GM12878 (cell line): Measurements from ENCODE around the gene SMARCAD1. TPM values are rescaled to one million over a fixed set of nuclear protein-coding genes. Genes with fewer than 3 reads are reported as not detected.

ENCODE experiments used
- ATAC-seq: fragments of 200-7000 bp; cut with Tn5 transposase; 3 replicates; pipeline ENCODE4 v1.9.1; 2020; ENCODE audit warnings: mild to moderate bottlenecking, moderate library complexity
- BruUV-seq: library from RNA; stranded (reverse); fragments of 400-500 nt; replicated peaks from 2 replicates; lab custom pipeline; 2021; lab: Mats Ljungman, UMichigan
- CTCF ChIA-PET: fragments of 300-600 bp; sonication (Branson Sonifier 250); formaldehyde crosslinking; extraction: SDS; loops from one replicate; lab custom pipeline; 2021; ENCODE audit warnings: inconsistent platforms; lab: Yijun Ruan, JAX
- POLR2A ChIA-PET: fragments of 350-600 bp; formaldehyde crosslinking; extraction: SDS; loops from one replicate; lab custom pipeline; 2021; ENCODE audit warnings: inconsistent platforms; lab: Charles Lee
- RAD21 ChIA-PET: fragments of 300-600 bp; sonication (Branson Sonifier 250); formaldehyde crosslinking; loops from one replicate; lab custom pipeline; 2023; ENCODE audit warnings: antibody characterized with exemption; ENCODE audit not compliant: unreplicated experiment; lab: Charles Lee
- SMC1A ChIA-PET: fragments of 300-600 bp; sonication (Branson Sonifier 250); formaldehyde crosslinking; loops from one replicate; lab custom pipeline; 2023; ENCODE audit not compliant: unreplicated experiment, uncharacterized antibody; lab: Charles Lee
- DNase-seq: peaks from one replicate; pipeline ENCODE4 v3.0.0-alpha.2; 2011; ENCODE audit warnings: low read depth, low spot score
- FAIRE-seq: peaks from 3 replicates; lab custom pipeline; 2011; peaks lifted over from hg19 to GRCh38; lab: Jason Lieb, UNC
- H2AFZ ChIP-seq: 2 replicates; pipeline ENCODE4 v1.6.0; 2011; ENCODE audit warnings: low read depth, low read length, control low read depth; ENCODE audit not compliant: control insufficient read depth
- H3K27ac ChIP-seq: 2 replicates; pipeline ENCODE4 v1.5.1; 2011; ENCODE audit warnings: control low read depth; ENCODE audit not compliant: control insufficient read depth, insufficient read depth
- H3K27me3 ChIP-seq, 2 experiments: replicated peaks in 1 of 2; 2 replicates each; pipeline versions ENCODE4 v1.6.0 to v1.6.1; 2011; ENCODE audit warnings: low read length in 1 of 2; ENCODE audit not compliant: control insufficient read depth in 2 of 2, insufficient read depth in 2 of 2
- H3K36me3 ChIP-seq, 2 experiments: 2 replicates each; pipeline ENCODE4 v1.5.1; 2011; ENCODE audit warnings: low read length in 1 of 2; ENCODE audit not compliant: control insufficient read depth in 2 of 2, insufficient read depth in 2 of 2
- H3K4me1 ChIP-seq: 2 replicates; pipeline ENCODE4 v1.6.1; 2011; ENCODE audit warnings: mild to moderate bottlenecking, low read length, moderate library complexity, mixed read lengths; ENCODE audit not compliant: control insufficient read depth, insufficient read depth
- H3K4me2 ChIP-seq: 2 replicates; pipeline ENCODE4 v1.6.0; 2011; ENCODE audit warnings: control low read depth; ENCODE audit not compliant: control insufficient read depth, insufficient read depth
- H3K4me3 ChIP-seq: fragments of 200-600 bp; sonication (generic); 2 replicates; pipeline ENCODE4 v1.5.1; 2016
- H3K79me2 ChIP-seq: 2 replicates; pipeline ENCODE4 v1.6.0; 2011; ENCODE audit warnings: low read length; ENCODE audit not compliant: control insufficient read depth, insufficient read depth
- H3K9ac ChIP-seq: 2 replicates; pipeline ENCODE4 v1.8.0; 2011; ENCODE audit warnings: low read length, control low read depth, mixed read lengths; ENCODE audit not compliant: control insufficient read depth, insufficient read depth
- H3K9me3 ChIP-seq: replicated peaks from 3 replicates; pipeline ENCODE4 v1.5.1; 2011; ENCODE audit warnings: mild to moderate bottlenecking, low read length; ENCODE audit not compliant: control insufficient read depth, insufficient read depth
- H4K20me1 ChIP-seq: 2 replicates; pipeline ENCODE4 v1.6.0; 2011; ENCODE audit not compliant: control insufficient read depth, insufficient read depth
- CBFB ChIP-seq: IDR thresholded peaks from 2 replicates; pipeline ENCODE4 v1.6.1; 2016; ENCODE audit warnings: antibody characterized with exemption, low read depth
- CHD1 ChIP-seq: IDR thresholded peaks from 2 replicates; pipeline ENCODE4 v1.6.1; 2012; ENCODE audit warnings: low read depth, low read length, improper control_type of control experiment
- CREM ChIP-seq: IDR thresholded peaks from 2 replicates; pipeline ENCODE4 v1.6.1; 2014; ENCODE audit warnings: antibody characterized with exemption, low read depth
- E2F4 ChIP-seq: IDR thresholded peaks from 2 replicates; pipeline ENCODE4 v1.6.1; 2012; ENCODE audit warnings: low read depth, low read length, improper control_type of control experiment
- EED ChIP-seq: sonication (generic); IDR thresholded peaks from 2 replicates; pipeline ENCODE4 v1.6.1; 2016; ENCODE audit warnings: antibody characterized with exemption, low read depth
- MXI1 ChIP-seq: fragments of 150-350 bp; IDR thresholded peaks from 2 replicates; pipeline ENCODE4 v1.6.1; 2011; ENCODE audit warnings: low read depth, mild to moderate bottlenecking, inconsistent platforms, low read length, improper control_type of control experiment
- PAX5 ChIP-seq: IDR thresholded peaks from 2 replicates; pipeline ENCODE4 v1.6.1; 2011; ENCODE audit warnings: low read depth, low read length, borderline replicate concordance
- PBX3 ChIP-seq: IDR thresholded peaks from 2 replicates; pipeline ENCODE4 v1.6.1; 2011; ENCODE audit warnings: mild to moderate bottlenecking, low read depth, low read length, moderate library complexity; ENCODE audit not compliant: insufficient replicate concordance
- TCF3 ChIP-seq: IDR thresholded peaks from 2 replicates; pipeline ENCODE4 v1.6.1; 2012; ENCODE audit warnings: low read depth, mild to moderate bottlenecking, low read length, borderline replicate concordance; ENCODE audit not compliant: insufficient read depth
- ZBED1 ChIP-seq: IDR thresholded peaks from 2 replicates; pipeline ENCODE4 v1.6.1; 2016; ENCODE audit warnings: borderline replicate concordance
- ZBTB11 ChIP-seq: fragments of 450-650 bp; formaldehyde crosslinking; IDR thresholded peaks from 2 replicates; pipeline ENCODE4 v1.5.0; 2022; ENCODE audit warnings: mild to moderate bottlenecking, missing genetic modification characterization
- ZNF687 ChIP-seq: fragments of 450-650 bp; IDR thresholded peaks from 2 replicates; pipeline ENCODE4 v1.6.1; 2017; ENCODE audit warnings: mild to moderate bottlenecking, moderate library complexity
- ZSCAN29 ChIP-seq: fragments of 450-650 bp; IDR thresholded peaks from 2 replicates; pipeline ENCODE4 v1.6.1; 2017; ENCODE audit warnings: mild to moderate bottlenecking, moderate library complexity
- WGBS: methylation state at CpG from one replicate; pipeline ENCODE4 v1.1.6; 2016; ENCODE audit warnings: low lambda C conversion rate; ENCODE audit not compliant: insufficient replicate concordance, insufficient coverage; ENCODE audit errors: missing lambda C conversion rate; 5-methylcytosine and 5-hydroxymethylcytosine counted together
- in situ Hi-C: fragments of 300-500 bp; cut with MboI; formaldehyde crosslinking; loops from 9 replicates; pipeline ENCODE4 v1.14.3; 2018; ENCODE audit warnings: mixed read lengths
- intact Hi-C: fragments of 100-400 bp; cut with micrococcal nuclease; formaldehyde crosslinking; loops from one replicate; pipeline ENCODE4 v1.14.2; 2022; ENCODE audit not compliant: unreplicated experiment
- polyA plus RNA-seq, 11 experiments: library from polyadenylated mRNA; depleted of rRNA in 4 of 11; unstranded in 6 of 11; stranded (reverse) in 5 of 11; fragments of >200 nt; fragmentation: Nextera tagmentation in 4 of 11; fragmentation: Illumina TruSeq in 1 of 11; extraction: Ambion mirVana in 4 of 11; extraction: Trizol in 1 of 11; gene quantifications; 1 replicate in 1 of 11; 2 replicates in 10 of 11; pipeline versions ENCODE4 v1.2.1 to v1.2.3, GENCODE V29; 2011 to 2016; ENCODE audit warnings: inconsistent platforms in 2 of 11, missing spikeins in 2 of 11, low read depth in 1 of 11
- total RNA-seq, 4 experiments: library from RNA; depleted of rRNA in 3 of 4; stranded (reverse); fragments of >200 nt in 3 of 4; fragmentation: Illumina TruSeq in 1 of 4; extraction: Trizol in 1 of 4; gene quantifications; 2 replicates each; pipeline versions ENCODE4 v1.2.1 to v1.2.3, GENCODE V29; 2013 to 2021

The SMARCAD1 gene
- total and polyA plus RNA-seq, 10 of the 15 experiments (the other 5 are each of a cell fraction or from before 2014, with no cell fraction given), result 7.6 to 41.2 (median 27.7) TPM

- ATAC-seq, result no peak
- CTCF ChIA-PET, result no interaction called here
- Histone ChIP-seq H3K27ac (no peak overlapping the region), H3K4me3 (no peak overlapping the region), H3K27me3 (no peaks in the 10 kb centered on the region), H3K4me2 (no peak overlapping the region), H3K79me2 (no peaks in the 10 kb centered on the region), H3K4me1 (no peaks in the 10 kb centered on the region), H2AFZ (no peak overlapping the region), H3K9ac (no peak overlapping the region), H4K20me1 (no peaks in the 10 kb centered on the region), H3K9me3 (no peaks in the 10 kb centered on the region), H3K36me3 (peaks cover 0 to 7% of the 10 kb centered on the region in 2 experiments; a peak in 2 of 4 replicates)
- no TSS peak for BruUV-seq
- in situ Hi-C loops, result no loop called here
- 99% methylated on average over 4 of the region's 4 CpGs for WGBS
- intact Hi-C loops, result no loop called here
- RAD21 ChIA-PET, result no interaction called here
- POLR2A ChIA-PET, result no interaction called here
- no peak for DNase-seq
- no peak for FAIRE-seq
- SMC1A ChIA-PET, result interaction anchor here (0.8 kb wide), 1 partner anchor 18 kb away, joined by 3 read pairs; no protein-coding TSS in a partner anchor
- TF ChIP-seq TCF3 (no peak), E2F4 (no peak), ZBTB11 (CRISPR knock-in tag) (no peak), EED (no peak), ZSCAN29 (no peak), CBFB (no peak), CREM (no peak), ZBED1 (no peak), ZNF687 (no peak), MXI1 (no peak), PAX5 (no peak), PBX3 (no peak), CHD1 (no peak)
Observed at GRCh38 chr4:94285666-94286065, 78.0 kb downstream of the SMARCAD1 start.
